Measurements from ENCODE around the gene STUM. TPM values are rescaled to one million over a fixed set of nuclear protein-coding genes. Genes with fewer than 3 reads are reported as not detected.

The STUM gene
- total RNA-seq, 1 experiment from 2014 or later = 0.37 TPM

DNA sequence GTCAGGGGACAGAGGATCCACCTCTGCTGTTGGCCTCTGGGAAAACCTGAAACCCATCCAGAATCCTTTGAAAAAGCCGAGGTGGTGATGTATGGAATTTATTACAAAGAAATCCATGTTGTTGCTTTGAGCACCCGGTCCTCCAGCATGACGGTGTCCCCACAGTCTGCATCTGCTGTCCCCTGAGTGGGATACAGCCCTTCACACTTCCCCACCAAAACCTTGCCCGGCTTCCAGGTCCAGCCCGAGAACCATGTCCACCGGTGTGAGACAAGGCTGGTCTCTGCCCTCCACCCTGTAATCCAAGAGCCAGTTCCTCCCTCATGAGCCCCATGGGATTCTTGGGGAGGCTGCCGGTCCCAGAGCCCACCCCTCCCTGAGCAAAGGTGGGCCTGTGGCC lies 70.5 kb downstream of the STUM start:
- no peaks in the 10 kb centered on the region for H3K9me3 Mint-ChIP-seq (ENCODE audit: unreplicated experiment)

DNA sequence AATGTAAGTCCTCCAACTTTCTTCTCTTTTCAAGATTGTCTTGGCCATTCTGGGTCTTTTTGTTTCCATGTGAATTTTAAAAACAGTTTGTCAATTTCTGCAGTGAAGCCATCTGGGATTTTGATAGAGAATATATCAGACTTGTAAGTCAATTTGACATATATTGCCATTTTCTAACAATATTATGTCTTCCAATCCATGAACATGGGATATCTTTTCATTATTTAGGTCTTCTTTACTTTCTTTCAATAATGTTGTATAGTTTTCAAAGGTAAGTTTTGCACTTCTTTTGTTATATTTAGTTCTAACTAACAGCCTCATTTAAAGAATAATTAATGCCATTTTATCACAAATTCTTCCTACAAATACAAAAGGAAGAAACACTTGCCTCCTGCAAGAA lies 73.4 kb downstream of the STUM start:
- no peaks in the 10 kb centered on the region for H3K9me3 Mint-ChIP-seq (ENCODE audit: unreplicated experiment)
- DNase-seq (ENCODE audit: unreplicated experiment) = no peak
- peaks cover 6% of the 10 kb centered on the region for H3K36me3 Mint-ChIP-seq (ENCODE audit: insufficient read depth, unreplicated experiment)
- no peak overlapping the region for H3K4me3 Mint-ChIP-seq (ENCODE audit: unreplicated experiment)
- no TSS peak for BruUV-seq (replicated peaks)
- intact Hi-C loops (cut with micrococcal nuclease) = no loop called here
- H3K27ac Mint-ChIP-seq (ENCODE audit: low read depth, unreplicated experiment) = no peak overlapping the region
- peaks cover 21% of the 10 kb centered on the region for H3K4me1 Mint-ChIP-seq (ENCODE audit: insufficient read depth, unreplicated experiment)
- H3K27me3 Mint-ChIP-seq (ENCODE audit: insufficient read depth, unreplicated experiment) = peaks cover 8% of the 10 kb centered on the region
- POLR2A ChIA-PET = no interaction called here
- CTCF ChIA-PET = interaction anchor here (0.6 to 1.0 kb wide), 2 partner anchors 158 to 226 kb away, joined by 3 to 5 read pairs; no protein-coding TSS in a partner anchor
- TF ChIP-seq, protein P1, sequence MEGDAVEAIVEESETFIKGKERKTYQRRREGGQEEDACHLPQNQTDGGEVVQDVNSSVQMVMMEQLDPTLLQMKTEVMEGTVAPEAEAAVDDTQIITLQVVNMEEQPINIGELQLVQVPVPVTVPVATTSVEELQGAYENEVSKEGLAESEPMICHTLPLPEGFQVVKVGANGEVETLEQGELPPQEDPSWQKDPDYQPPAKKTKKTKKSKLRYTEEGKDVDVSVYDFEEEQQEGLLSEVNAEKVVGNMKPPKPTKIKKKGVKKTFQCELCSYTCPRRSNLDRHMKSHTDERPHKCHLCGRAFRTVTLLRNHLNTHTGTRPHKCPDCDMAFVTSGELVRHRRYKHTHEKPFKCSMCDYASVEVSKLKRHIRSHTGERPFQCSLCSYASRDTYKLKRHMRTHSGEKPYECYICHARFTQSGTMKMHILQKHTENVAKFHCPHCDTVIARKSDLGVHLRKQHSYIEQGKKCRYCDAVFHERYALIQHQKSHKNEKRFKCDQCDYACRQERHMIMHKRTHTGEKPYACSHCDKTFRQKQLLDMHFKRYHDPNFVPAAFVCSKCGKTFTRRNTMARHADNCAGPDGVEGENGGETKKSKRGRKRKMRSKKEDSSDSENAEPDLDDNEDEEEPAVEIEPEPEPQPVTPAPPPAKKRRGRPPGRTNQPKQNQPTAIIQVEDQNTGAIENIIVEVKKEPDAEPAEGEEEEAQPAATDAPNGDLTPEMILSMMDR (IDR thresholded peaks at IDR 0.05; ENCODE audit: unreplicated experiment) = no peak

More for the DNA sequence above, 70.5 kb downstream of the STUM start:
- H3K4me1 Mint-ChIP-seq (ENCODE audit: insufficient read depth, unreplicated experiment) = no peaks in the 10 kb centered on the region
- intact Hi-C loops (cut with micrococcal nuclease) = no loop called here
- no peak for DNase-seq (ENCODE audit: unreplicated experiment)
- no peak overlapping the region for H3K4me3 Mint-ChIP-seq (ENCODE audit: unreplicated experiment)
- CTCF ChIA-PET = interaction anchor here (0.8 to 1.7 kb wide), 5 partner anchors 9 to 18 kb away, joined by 3 to 5 read pairs (median 5); no protein-coding TSS in a partner anchor
- no TSS peak for BruUV-seq (replicated peaks)
- peaks cover 8% of the 10 kb centered on the region for H3K27me3 Mint-ChIP-seq (ENCODE audit: insufficient read depth, unreplicated experiment)
- POLR2A ChIA-PET = interaction anchor here (1.1 kb wide), 1 partner anchor 16 kb away, joined by 4 read pairs; no protein-coding TSS in a partner anchor
- H3K27ac Mint-ChIP-seq (ENCODE audit: low read depth, unreplicated experiment) = no peak overlapping the region
- no peaks in the 10 kb centered on the region for H3K36me3 Mint-ChIP-seq (ENCODE audit: insufficient read depth, unreplicated experiment)
- TF ChIP-seq, protein P1 (IDR thresholded peaks at IDR 0.05; ENCODE audit: unreplicated experiment) = no peak

DNA sequence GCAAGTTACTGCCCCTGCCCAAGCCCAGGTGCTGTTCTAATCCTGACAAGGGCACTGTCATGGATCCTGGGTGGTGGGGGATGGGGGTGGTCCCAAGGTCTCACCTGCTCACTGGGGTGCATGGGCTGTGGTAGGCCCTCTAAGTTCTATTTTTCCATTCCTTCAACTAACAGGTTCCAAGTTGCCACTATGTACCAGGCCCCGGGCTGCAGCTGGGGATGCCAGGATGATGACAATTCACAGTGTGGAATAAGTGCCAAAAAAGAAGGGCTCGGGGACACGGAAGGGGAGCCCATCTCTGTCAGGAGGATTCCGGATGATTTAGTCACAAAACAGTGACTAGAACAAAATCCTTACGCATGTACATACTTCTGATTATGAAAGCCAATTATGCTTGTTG lies 76.0 kb downstream of the STUM start:
- Mint-ChIP-seq H3K27ac (ENCODE audit: low read depth, unreplicated experiment) (peak overlapping the region; percentile 36), H3K4me3 (ENCODE audit: unreplicated experiment) (no peak overlapping the region), H3K4me1 (ENCODE audit: insufficient read depth, unreplicated experiment) (peaks cover 22% of the 10 kb centered on the region), H3K27me3 (ENCODE audit: insufficient read depth, unreplicated experiment) (no peaks in the 10 kb centered on the region), H3K36me3 (ENCODE audit: insufficient read depth, unreplicated experiment) (peaks cover 6% of the 10 kb centered on the region), H3K9me3 (ENCODE audit: unreplicated experiment) (no peaks in the 10 kb centered on the region)
- peak; percentile 98 for DNase-seq (ENCODE audit: unreplicated experiment)
- intact Hi-C loops (cut with micrococcal nuclease) = loop anchor here (1.0 kb wide), 2 partner anchors 77 to 200 kb away; no protein-coding TSS in a partner anchor
- CTCF ChIA-PET = interaction anchor here (0.6 to 16.7 kb wide), 17 partner anchors 10 to 1574 kb away, joined by 3 to 342 read pairs (median 4); partner anchors contain the start of gene STUM
- no TSS peak for BruUV-seq (replicated peaks)
- TF ChIP-seq, protein P1 (IDR thresholded peaks at IDR 0.05; ENCODE audit: unreplicated experiment) = no peak
- POLR2A ChIA-PET = interaction anchor here (0.6 to 2.4 kb wide), 15 partner anchors 16 to 1059 kb away, joined by 3 to 21 read pairs (median 4); partner anchors contain the start of genes COQ8A, PARP1 and STUM

DNA sequence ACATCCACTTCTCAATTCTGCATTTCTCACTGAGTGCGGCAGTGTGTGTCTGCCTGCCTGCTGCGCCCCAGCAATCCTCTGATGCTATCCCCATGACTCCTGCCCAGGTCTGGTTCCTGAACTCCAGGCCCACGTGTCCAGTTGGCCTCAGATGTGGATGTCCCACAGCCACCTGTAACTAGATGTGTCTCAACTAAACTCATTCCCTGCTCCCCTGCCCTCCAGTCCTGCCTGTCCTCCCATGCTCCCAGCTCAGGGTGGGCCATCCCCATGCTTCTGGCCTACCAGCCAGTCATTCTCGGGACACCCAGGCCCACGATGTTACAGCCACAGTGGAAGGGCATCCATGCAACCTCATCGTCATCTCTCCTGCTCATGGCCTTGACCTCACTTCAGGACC lies 76.8 kb downstream of the STUM start:
- BruUV-seq (replicated peaks) = no TSS peak
- intact Hi-C loops (cut with micrococcal nuclease) = no loop called here
- H3K4me1 Mint-ChIP-seq (ENCODE audit: insufficient read depth, unreplicated experiment) = peaks cover 22% of the 10 kb centered on the region

More for the DNA sequence above, 76.8 kb downstream of the STUM start:
- Mint-ChIP-seq H3K27ac (ENCODE audit: low read depth, unreplicated experiment) (peak overlapping the region; percentile 36), H3K36me3 (ENCODE audit: insufficient read depth, unreplicated experiment) (peaks cover 6% of the 10 kb centered on the region), H3K27me3 (ENCODE audit: insufficient read depth, unreplicated experiment) (no peaks in the 10 kb centered on the region), H3K9me3 (ENCODE audit: unreplicated experiment) (no peaks in the 10 kb centered on the region), H3K4me3 (ENCODE audit: unreplicated experiment) (no peak overlapping the region)
- ChIA-PET POLR2A (interaction anchor here (0.6 to 1.6 kb wide), 2 partner anchors 37 to 601 kb away, joined by 3 to 7 read pairs; no protein-coding TSS in a partner anchor), CTCF (interaction anchor here (0.7 to 16.7 kb wide), 17 partner anchors 9 to 1573 kb away, joined by 3 to 342 read pairs (median 5); no protein-coding TSS in a partner anchor)
- TF ChIP-seq, protein P1 (IDR thresholded peaks at IDR 0.05; ENCODE audit: unreplicated experiment) = no peak
- no peak for DNase-seq (ENCODE audit: unreplicated experiment)
